HG03097 (cell line): ENCODE data around the gene RASD1.

Source experiments
- ATAC-seq: cut with Tn5 transposase; IDR thresholded peaks from one replicate; pipeline ENCODE4 v1.9.1; 2021; ENCODE audit not compliant: unreplicated experiment, low FRiP score

Gene RASD1

GRCh38 chr17:17448076-17448475 lies 48.1 kb downstream of the RASD1 start:
- no peak for ATAC-seq

DNA sequence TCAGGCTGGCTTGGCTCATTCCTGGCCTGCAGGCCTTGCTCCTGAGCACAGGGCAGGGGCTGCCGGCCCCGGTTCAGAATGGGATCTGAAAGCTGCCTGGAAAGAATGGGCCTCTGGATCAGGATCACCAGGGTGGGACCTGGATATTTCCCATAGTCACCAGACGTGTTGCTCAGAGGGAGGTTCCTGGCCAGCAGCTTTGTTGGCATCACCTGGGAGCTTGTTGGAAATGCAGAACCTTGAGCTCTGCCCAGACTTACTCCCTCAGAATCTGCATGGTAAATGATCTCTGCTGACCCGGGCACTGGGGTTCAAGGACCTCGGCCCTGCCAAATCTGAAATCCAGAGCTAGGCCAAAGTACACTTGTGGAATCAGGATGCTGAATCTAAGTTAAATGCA lies 48.9 kb downstream of the RASD1 start:
- ATAC-seq = no peak

GRCh38 chr17:17446666-17447155 lies 49.5 kb downstream of the RASD1 start:
- ATAC-seq = no peak

- ATAC-seq = no peak
These were observed 50.1 kb downstream of the RASD1 start for GRCh38 chr17:17445925-17446665.

DNA sequence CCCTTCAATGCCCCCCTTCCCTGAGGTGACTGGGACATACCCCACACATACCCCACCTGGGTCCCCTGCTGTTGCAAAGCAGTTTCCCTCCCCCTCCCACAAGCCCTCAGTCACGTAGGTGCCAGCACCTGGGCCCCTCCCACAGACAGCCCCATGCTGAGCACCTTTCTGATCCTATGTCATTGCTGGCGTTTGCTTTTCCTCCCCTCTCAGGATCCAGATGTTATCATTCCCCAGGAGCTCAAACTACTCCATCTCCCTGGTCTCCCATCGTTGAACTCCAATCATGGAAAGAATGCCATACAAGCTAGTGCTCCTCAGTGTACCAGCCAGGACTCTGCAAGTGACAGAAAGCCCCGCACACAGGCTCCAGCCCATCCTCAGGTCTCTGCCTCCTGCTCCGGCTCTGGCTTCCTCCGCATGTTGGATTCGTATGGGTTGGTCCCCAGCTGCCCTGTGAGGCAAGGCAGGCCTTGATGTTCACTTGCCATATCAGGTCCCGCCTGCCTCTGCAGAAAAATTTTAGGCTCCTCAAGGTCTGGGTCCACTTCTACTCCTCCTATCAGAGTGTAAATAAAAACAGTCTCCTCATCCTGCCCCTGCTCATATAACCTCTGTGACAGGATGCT lies 50.8 kb downstream of the RASD1 start:
- ATAC-seq = no peak
